B cell (primary cell): ENCODE measurements around the gene CD151. TPM values are rescaled to one million over a fixed set of nuclear protein-coding genes. Genes with fewer than 3 reads are reported as not detected.

Source experiments
- ATAC-seq: fragments of 200-7000 bp; cut with Tn5 transposase; one replicate; pipeline ENCODE4 v1.10.0; 2021; ENCODE audit warnings: low read depth, mild to moderate bottlenecking, moderate number of reproducible peaks, moderate library complexity
- CTCF ChIA-PET: fragments of 350-600 bp; sonication (Branson Sonifier 250); formaldehyde crosslinking; loops from one replicate; lab custom pipeline; 2021; ENCODE audit warnings: antibody characterized with exemption, inconsistent platforms; lab: Charles Lee
- POLR2A ChIA-PET: fragments of 350-600 bp; sonication (Branson Sonifier 250); formaldehyde crosslinking; loops from one replicate; lab custom pipeline; 2021; ENCODE audit warnings: antibody characterized with exemption; lab: Charles Lee
- DNase-seq: peaks from one replicate; pipeline ENCODE4 v3.0.0; 2013
- H2AFZ ChIP-seq: 2 replicates; pipeline ENCODE4 v1.6.1; 2012; ENCODE audit warnings: mild to moderate bottlenecking, low read depth, low read length; ENCODE audit not compliant: insufficient read depth, poor library complexity, severe bottlenecking
- H3K27ac ChIP-seq, 2 donors: 1 replicate in 1 of 2; 2 replicates in 1 of 2; pipeline ENCODE4 v1.5.1; 2012 to 2013; ENCODE audit warnings: low read length in 2 of 2, mild to moderate bottlenecking in 2 of 2, moderate library complexity in 1 of 2
- H3K27me3 ChIP-seq, 4 experiments: fragments of 200-600 bp in 1 of 4; sonication (generic) in 1 of 4; replicated peaks in 1 of 4; 1 replicate in 2 of 4; 2 replicates in 2 of 4; pipeline versions ENCODE4 v1.6.1 to v1.7.0; 2013 to 2016; ENCODE audit warnings: low read length in 3 of 4, mild to moderate bottlenecking in 2 of 4, mixed read lengths in 1 of 4, moderate library complexity in 1 of 4; ENCODE audit not compliant: insufficient read depth in 4 of 4, control insufficient read depth in 3 of 4; ENCODE audit errors: control extremely low read depth in 1 of 4
- H3K36me3 ChIP-seq, 2 experiments: replicated peaks in 1 of 2; 1 replicate in 1 of 2; 2 replicates in 1 of 2; pipeline versions ENCODE4 v1.6.1 to v1.7.1; 2013; ENCODE audit warnings: low read length in 1 of 2; ENCODE audit not compliant: insufficient read depth in 2 of 2, control insufficient read depth in 1 of 2; ENCODE audit errors: control extremely low read depth in 1 of 2, extremely low read depth in 1 of 2
- H3K4me1 ChIP-seq, 2 donors: fragments of 200-600 bp in 1 of 2; sonication (generic) in 1 of 2; 1 replicate in 1 of 2; 2 replicates in 1 of 2; pipeline versions ENCODE4 v1.5.1 to v1.6.1; 2013 to 2017; ENCODE audit warnings: low read length in 2 of 2; ENCODE audit not compliant: control insufficient read depth in 2 of 2, insufficient read depth in 2 of 2
- H3K4me2 ChIP-seq: replicated peaks from 2 replicates; pipeline ENCODE3; 2012; ENCODE audit warnings: mild to moderate bottlenecking, low read depth, low read length; ENCODE audit not compliant: poor library complexity, severe bottlenecking
- H3K4me3 ChIP-seq, 5 experiments: fragments of 200-600 bp in 1 of 5; sonication (generic) in 1 of 5; 1 replicate in 3 of 5; 2 replicates in 2 of 5; pipeline versions ENCODE4 v1.5.1 to v1.7.0; 2011 to 2016; ENCODE audit warnings: low read length in 4 of 5, mild to moderate bottlenecking in 4 of 5, low read depth in 2 of 5, control low read depth in 1 of 5, moderate library complexity in 1 of 5; ENCODE audit not compliant: insufficient read depth in 1 of 5; ENCODE audit errors: control extremely low read depth in 1 of 5, extremely low read depth in 1 of 5
- H3K79me2 ChIP-seq: fragments of 200-600 bp; sonication (generic); one replicate; pipeline ENCODE4 v1.6.0; 2016; ENCODE audit warnings: low read length; ENCODE audit not compliant: control insufficient read depth, insufficient read depth
- H3K9ac ChIP-seq: fragments of 200-600 bp; sonication (generic); 2 replicates; pipeline ENCODE4 v1.6.1; 2017; ENCODE audit warnings: mild to moderate bottlenecking, low read length, moderate library complexity
- H3K9me3 ChIP-seq, 3 donors: one replicate each; pipeline versions ENCODE4 v1.6.1 to v1.7.1; 2013; ENCODE audit warnings: low read length in 2 of 3; ENCODE audit not compliant: control insufficient read depth in 2 of 3, insufficient read depth in 1 of 3; ENCODE audit errors: control extremely low read depth in 1 of 3
- H4K20me1 ChIP-seq: 2 replicates; pipeline ENCODE4 v1.6.0; 2012; ENCODE audit warnings: mild to moderate bottlenecking, low read length; ENCODE audit not compliant: insufficient read depth, control insufficient read depth, poor library complexity, severe bottlenecking
- H3K27ac Mint-ChIP-seq: one replicate; pipeline ENCODE4 v1.8.0; 2021; ENCODE audit warnings: mixed read lengths
- H3K27me3 Mint-ChIP-seq: one replicate; pipeline ENCODE4 v1.8.0; 2021; ENCODE audit warnings: mixed read lengths
- H3K4me1 Mint-ChIP-seq: one replicate; pipeline ENCODE4 v1.8.0; 2021; ENCODE audit warnings: mixed read lengths
- H3K4me3 Mint-ChIP-seq: one replicate; pipeline ENCODE4 v1.8.0; 2021; ENCODE audit warnings: mixed read lengths
- H3K9me3 Mint-ChIP-seq: one replicate; pipeline ENCODE4 v1.8.0; 2022; ENCODE audit warnings: mixed read lengths; ENCODE audit not compliant: insufficient read depth
- EZH2 ChIP-seq: IDR thresholded peaks from 2 replicates; pipeline ENCODE4 v1.6.1; 2012; ENCODE audit warnings: borderline replicate concordance, low read depth, mild to moderate bottlenecking, moderate library complexity, low read length; ENCODE audit not compliant: insufficient read depth, poor library complexity, severe bottlenecking
- WGBS: methylation state at CpG from one replicate; pipeline ENCODE4 v1.1.5; 2013; ENCODE audit warnings: missing lambda C conversion rate; ENCODE audit not compliant: insufficient coverage; 5-methylcytosine and 5-hydroxymethylcytosine counted together
- intact Hi-C: fragments of 100-400 bp; cut with micrococcal nuclease; formaldehyde crosslinking; loops from one replicate; pipeline ENCODE4 v1.10.0; 2022
- polyA plus RNA-seq: library from polyadenylated mRNA; depleted of rRNA; stranded (reverse); fragments of >200 nt; gene quantifications from 2 replicates; pipeline ENCODE4 v1.2.3, GENCODE V29; 2012
- total RNA-seq, 2 donors: library from RNA; stranded (reverse); fragments of 120-200 nt in 1 of 2; gene quantifications; 1 replicate in 1 of 2; 2 replicates in 1 of 2; pipeline versions ENCODE4 v1.2.3 to v1.2.4, GENCODE V29; 2013 to 2022
- TF ChIP-seq, protein P1 (sequence below): fragments of 200-600 bp; IDR thresholded peaks from one replicate; pipeline ENCODE4 v1.8.0; 2022; ENCODE audit warnings: antibody characterized with exemption, mild to moderate bottlenecking

Gene CD151
- total and polyA plus RNA-seq, 2 donors (not counting 1 experiment from before 2014, with no cell fraction given) = 24.4 to 25.5 TPM

DNA sequence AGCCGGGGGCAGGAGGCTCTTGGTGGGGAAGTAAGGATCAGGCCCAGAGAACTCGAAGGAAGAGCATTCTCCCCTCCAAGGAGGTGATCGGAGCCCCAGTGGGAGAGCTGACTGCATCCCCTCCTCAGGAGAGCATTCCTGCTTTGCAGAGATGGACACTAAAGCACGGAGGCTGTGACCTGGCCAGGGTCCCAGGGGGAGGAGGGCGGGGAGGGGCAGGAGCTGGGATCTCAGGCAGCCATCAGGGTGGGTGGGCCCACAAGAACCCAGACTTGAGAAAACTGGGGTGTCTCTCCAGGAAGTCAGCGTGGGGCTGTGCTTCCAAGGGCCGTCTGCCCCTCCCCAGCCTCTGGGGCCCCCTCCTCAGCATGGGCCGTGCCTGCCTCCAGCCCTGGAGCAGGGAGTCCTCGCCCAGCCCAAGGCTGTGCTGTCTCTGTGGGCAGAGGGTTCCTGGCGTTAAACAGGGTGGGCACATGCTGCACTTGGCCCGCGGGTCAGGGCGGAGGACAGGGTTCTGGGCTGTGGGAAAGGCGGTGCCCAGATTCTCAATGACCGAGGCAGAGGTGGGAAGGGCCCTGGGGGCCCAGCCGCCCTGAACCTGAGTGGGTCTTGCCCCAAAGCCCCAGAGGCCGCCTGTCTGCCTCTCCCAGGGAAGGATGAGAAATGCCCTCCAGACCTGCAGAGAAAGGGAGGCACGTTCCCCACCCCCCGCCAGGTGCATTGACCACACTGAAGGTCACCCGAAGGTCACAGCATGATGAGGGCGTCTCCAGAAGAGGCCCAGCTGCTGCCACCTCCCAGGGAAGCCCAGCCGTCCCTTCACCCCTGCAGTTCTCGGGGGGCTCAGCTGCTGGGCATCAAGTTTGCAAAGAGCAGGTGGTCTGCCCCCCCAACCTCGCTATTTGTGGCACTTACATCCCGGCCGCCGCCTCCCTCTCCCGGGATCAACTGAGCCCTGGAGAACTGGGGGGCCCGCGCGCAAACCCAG lies 43.5 kb upstream of the CD151 start:
- ATAC-seq (no peak), DNase-seq (no peak)
- no peak overlapping the region for H3K4me3 ChIP-seq
- H3K9me3 Mint-ChIP-seq = no peaks in the 10 kb centered on the region
- intact Hi-C loops = no loop called here
- H3K4me3 Mint-ChIP-seq = peak overlapping the region; percentile 16
- ChIA-PET POLR2A (no interaction called here), CTCF (no interaction called here)
- no peak overlapping the region for H2AFZ ChIP-seq
- H3K79me2 ChIP-seq = peaks cover 8% of the 10 kb centered on the region
- H3K27ac ChIP-seq = no peak overlapping the region
- H3K4me1 ChIP-seq = peaks cover 10 to 20% of the 10 kb centered on the region in 2 donors
- whole genome bisulfite sequencing = 52% methylated on average over 29 of the region's 31 CpGs
- H4K20me1 ChIP-seq = peaks cover 37% of the 10 kb centered on the region
- H3K27me3 Mint-ChIP-seq = no peaks in the 10 kb centered on the region
- H3K27me3 ChIP-seq = peaks cover 0 to 24% (median 5%) of the 10 kb centered on the region in 4 experiments
- peaks cover 0 to 3% (median 0%) of the 10 kb centered on the region in 3 donors for H3K9me3 ChIP-seq
- H3K9ac ChIP-seq = no peak overlapping the region
- H3K27ac Mint-ChIP-seq = no peak overlapping the region
- H3K4me2 ChIP-seq = peak overlapping the region; percentile 37
- H3K4me1 Mint-ChIP-seq = peaks cover 4% of the 10 kb centered on the region
- peaks cover 0 to 7% of the 10 kb centered on the region in 2 experiments for H3K36me3 ChIP-seq
- TF ChIP-seq, protein P1, sequence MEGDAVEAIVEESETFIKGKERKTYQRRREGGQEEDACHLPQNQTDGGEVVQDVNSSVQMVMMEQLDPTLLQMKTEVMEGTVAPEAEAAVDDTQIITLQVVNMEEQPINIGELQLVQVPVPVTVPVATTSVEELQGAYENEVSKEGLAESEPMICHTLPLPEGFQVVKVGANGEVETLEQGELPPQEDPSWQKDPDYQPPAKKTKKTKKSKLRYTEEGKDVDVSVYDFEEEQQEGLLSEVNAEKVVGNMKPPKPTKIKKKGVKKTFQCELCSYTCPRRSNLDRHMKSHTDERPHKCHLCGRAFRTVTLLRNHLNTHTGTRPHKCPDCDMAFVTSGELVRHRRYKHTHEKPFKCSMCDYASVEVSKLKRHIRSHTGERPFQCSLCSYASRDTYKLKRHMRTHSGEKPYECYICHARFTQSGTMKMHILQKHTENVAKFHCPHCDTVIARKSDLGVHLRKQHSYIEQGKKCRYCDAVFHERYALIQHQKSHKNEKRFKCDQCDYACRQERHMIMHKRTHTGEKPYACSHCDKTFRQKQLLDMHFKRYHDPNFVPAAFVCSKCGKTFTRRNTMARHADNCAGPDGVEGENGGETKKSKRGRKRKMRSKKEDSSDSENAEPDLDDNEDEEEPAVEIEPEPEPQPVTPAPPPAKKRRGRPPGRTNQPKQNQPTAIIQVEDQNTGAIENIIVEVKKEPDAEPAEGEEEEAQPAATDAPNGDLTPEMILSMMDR = no peak
- no peak for TF ChIP-seq EZH2

DNA sequence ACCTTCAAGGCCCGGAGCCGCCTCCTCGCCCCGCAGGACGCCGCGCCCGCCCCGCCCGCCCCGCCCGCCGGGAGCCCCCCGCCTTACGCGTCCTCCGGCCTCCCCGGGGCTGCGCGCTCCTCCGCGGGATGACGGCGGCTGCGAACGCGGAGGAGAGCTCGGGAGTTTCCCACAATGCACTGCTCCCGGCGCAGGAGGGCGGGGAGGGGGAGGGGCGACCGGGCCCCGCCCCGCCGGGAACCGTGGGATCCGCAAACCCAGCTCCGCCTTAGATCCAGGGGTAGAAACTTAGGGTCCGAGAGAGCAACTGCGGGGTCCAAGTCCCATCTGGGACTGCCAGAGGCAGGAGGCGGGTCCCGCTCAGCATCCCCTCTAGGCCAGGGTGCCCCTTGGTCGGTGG lies 42.8 kb upstream of the CD151 start, which contains the start of gene CEND1:
Gene CEND1 (minus strand): TSS at position 148 of the 400 bp plus-strand sequence. CDS start 1,514 bp downstream, outside the sequence.
- Histone ChIP-seq H4K20me1 (peaks cover 44% of the 10 kb centered on the region), H3K4me1 (peaks cover 10 to 21% of the 10 kb centered on the region in 2 donors), H3K4me2 (peak within 1 kb of the TSS; percentile 37), H3K9ac (no peak within 1 kb of the TSS), H3K9me3 (peaks cover 0 to 3% (median 0%) of the 10 kb centered on the region in 3 donors), H3K27me3 (peaks cover 0 to 24% (median 5%) of the 10 kb centered on the region in 4 experiments), H3K4me3 (no peak within 1 kb of the TSS), H3K36me3 (peaks cover 0 to 7% of the 10 kb centered on the region in 2 experiments), H3K27ac (no peak within 1 kb of the TSS), H2AFZ (no peak within 1 kb of the TSS), H3K79me2 (peaks cover 15% of the 10 kb centered on the region)
- intact Hi-C loops = loop anchor here (10.0 kb wide), 1 partner anchor 335 kb away; the partner anchor contains the start of gene PTDSS2
- CTCF ChIA-PET = no interaction called here
- 7% methylated on average over 41 of the region's 44 CpGs for WGBS
- no peaks in the 10 kb centered on the region for H3K27me3 Mint-ChIP-seq
- no peaks in the 10 kb centered on the region for H3K9me3 Mint-ChIP-seq
- peak; percentile 62 for ATAC-seq
- H3K4me3 Mint-ChIP-seq = peak within 1 kb of the TSS; percentile 16
- TF ChIP-seq, protein P1 = no peak
- TF ChIP-seq EZH2 = no peak
- peaks cover 6% of the 10 kb centered on the region for H3K4me1 Mint-ChIP-seq
- no peak within 1 kb of the TSS for H3K27ac Mint-ChIP-seq
- peak; percentile 54 for DNase-seq
- POLR2A ChIA-PET = no interaction called here
